ENCODE measurements around the gene TYW3. TPM values are rescaled to one million over a fixed set of nuclear protein-coding genes. Genes with fewer than 3 reads are reported as not detected.

The TYW3 gene
- total and polyA plus RNA-seq, 2 donors (not counting 1 experiment from before 2014, with no cell fraction given): 6.9 to 22.6 TPM

DNA sequence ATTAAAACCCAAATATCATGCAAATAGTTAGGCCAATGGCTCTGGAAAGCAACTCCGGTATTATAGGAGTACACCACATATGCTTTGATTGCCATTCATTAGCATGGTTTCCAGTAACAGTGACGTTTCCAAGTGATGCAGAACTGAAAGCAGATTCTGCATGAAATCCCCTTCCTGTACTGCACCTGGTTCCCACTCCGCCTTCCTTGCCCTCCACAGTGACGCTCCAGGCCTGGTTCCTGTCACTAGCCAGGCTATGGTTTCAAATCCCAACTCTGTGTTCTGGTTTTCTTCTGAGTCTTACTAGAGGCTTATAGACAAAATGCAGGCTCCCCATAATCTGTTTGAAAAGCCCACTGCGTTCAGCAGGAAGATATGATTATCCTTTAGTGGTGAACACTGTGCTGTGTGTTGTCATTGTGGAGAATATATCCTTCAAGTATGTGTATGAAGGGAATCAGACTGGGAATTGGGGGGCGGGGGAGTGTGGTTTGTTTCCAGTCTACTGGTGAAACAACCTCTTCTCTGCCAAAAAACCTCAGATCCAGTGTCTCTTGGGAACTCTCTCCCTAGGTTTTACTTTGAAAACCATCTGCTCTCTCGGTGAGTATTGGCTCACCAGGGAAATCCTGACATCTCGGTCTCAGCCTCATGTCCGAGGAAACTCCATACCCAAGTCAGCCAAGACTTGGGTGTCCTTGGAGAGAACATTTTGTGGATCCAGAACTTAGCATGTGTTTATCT lies 78.7 kb downstream of the TYW3 start:
- DNase-seq (peak; percentile 4), ATAC-seq (ENCODE audit: low read depth) (no peak)
- no peak overlapping the region for H3K9ac ChIP-seq (ENCODE audit: low read length)
- Mint-ChIP-seq H3K27ac (no peak overlapping the region), H3K27me3 (no peaks in the 10 kb centered on the region), H3K9me3 (ENCODE audit: insufficient read depth) (no peaks in the 10 kb centered on the region), H3K4me1 (peaks cover 4% of the 10 kb centered on the region), H3K4me3 (no peak overlapping the region)
- intact Hi-C loops (cut with micrococcal nuclease): no loop called here
- WGBS (ENCODE audit: insufficient coverage): 58% methylated on average over 8 of the region's 9 CpGs
- H3K27me3 ChIP-seq (replicated peaks in 1 of 4; ENCODE audit: control extremely low read depth in 1 of 4, control insufficient read depth in 3 of 4, insufficient read depth in 4 of 4, low read length in 3 of 4): no peaks in the 10 kb centered on the region
- ChIA-PET CTCF (no interaction called here), POLR2A (no interaction called here)
- no peaks in the 10 kb centered on the region for H3K9me3 ChIP-seq (ENCODE audit: control extremely low read depth in 1 of 3, control insufficient read depth in 2 of 3, insufficient read depth in 1 of 3, low read length in 2 of 3)
- H3K4me2 ChIP-seq (replicated peaks; ENCODE audit: low read depth, low read length, poor library complexity, severe bottlenecking): no peak overlapping the region
- H4K20me1 ChIP-seq (ENCODE audit: control insufficient read depth, insufficient read depth, low read length, poor library complexity, severe bottlenecking): no peaks in the 10 kb centered on the region
- no peak overlapping the region for H3K27ac ChIP-seq (ENCODE audit: low read length in 2 of 2)
- no peaks in the 10 kb centered on the region for H3K36me3 ChIP-seq (replicated peaks in 1 of 2; ENCODE audit: control extremely low read depth in 1 of 2, control insufficient read depth in 1 of 2, extremely low read depth in 1 of 2, insufficient read depth in 2 of 2, low read length in 1 of 2)
- no peak overlapping the region for H2AFZ ChIP-seq (ENCODE audit: insufficient read depth, low read depth, low read length, poor library complexity, severe bottlenecking)
- no peaks in the 10 kb centered on the region for H3K79me2 ChIP-seq (ENCODE audit: control insufficient read depth, insufficient read depth, low read length)
- no peaks in the 10 kb centered on the region for H3K4me1 ChIP-seq (ENCODE audit: control insufficient read depth in 2 of 2, insufficient read depth in 2 of 2, low read length in 2 of 2)
- TF ChIP-seq CTCF (IDR thresholded peaks at IDR 0.05): no peak
- TF ChIP-seq EZH2 (IDR thresholded peaks at IDR 0.05; ENCODE audit: borderline replicate concordance, insufficient read depth, low read depth, low read length, poor library complexity, severe bottlenecking): no peak
- no peak overlapping the region for H3K4me3 ChIP-seq (ENCODE audit: control extremely low read depth in 1 of 5, extremely low read depth in 1 of 5, insufficient read depth in 1 of 5, low read depth in 2 of 5, low read length in 4 of 5)

GRCh38 chr1:74812180-74812541 lies 79.2 kb downstream of the TYW3 start:
- Mint-ChIP-seq H3K27ac (no peak overlapping the region), H3K27me3 (no peaks in the 10 kb centered on the region), H3K4me3 (no peak overlapping the region), H3K9me3 (ENCODE audit: insufficient read depth) (no peaks in the 10 kb centered on the region), H3K4me1 (peaks cover 4% of the 10 kb centered on the region)
- Histone ChIP-seq H3K9me3 (ENCODE audit: control extremely low read depth in 1 of 3, control insufficient read depth in 2 of 3, insufficient read depth in 1 of 3, low read length in 2 of 3) (no peaks in the 10 kb centered on the region), H2AFZ (ENCODE audit: insufficient read depth, low read depth, low read length, poor library complexity, severe bottlenecking) (no peak overlapping the region), H3K27ac (ENCODE audit: low read length in 2 of 2) (no peak overlapping the region), H3K4me2 (replicated peaks; ENCODE audit: low read depth, low read length, poor library complexity, severe bottlenecking) (no peak overlapping the region), H4K20me1 (ENCODE audit: control insufficient read depth, insufficient read depth, low read length, poor library complexity, severe bottlenecking) (no peaks in the 10 kb centered on the region), H3K36me3 (replicated peaks in 1 of 2; ENCODE audit: control extremely low read depth in 1 of 2, control insufficient read depth in 1 of 2, extremely low read depth in 1 of 2, insufficient read depth in 2 of 2, low read length in 1 of 2) (no peaks in the 10 kb centered on the region), H3K4me3 (ENCODE audit: control extremely low read depth in 1 of 5, extremely low read depth in 1 of 5, insufficient read depth in 1 of 5, low read depth in 2 of 5, low read length in 4 of 5) (no peak overlapping the region), H3K79me2 (ENCODE audit: control insufficient read depth, insufficient read depth, low read length) (no peaks in the 10 kb centered on the region), H3K27me3 (replicated peaks in 1 of 4; ENCODE audit: control extremely low read depth in 1 of 4, control insufficient read depth in 3 of 4, insufficient read depth in 4 of 4, low read length in 3 of 4) (no peaks in the 10 kb centered on the region), H3K4me1 (ENCODE audit: control insufficient read depth in 2 of 2, insufficient read depth in 2 of 2, low read length in 2 of 2) (no peaks in the 10 kb centered on the region), H3K9ac (ENCODE audit: low read length) (no peak overlapping the region)
- DNase-seq (no peak), ATAC-seq (ENCODE audit: low read depth) (no peak)
- ChIA-PET POLR2A (no interaction called here), CTCF (no interaction called here)
- TF ChIP-seq EZH2 (IDR thresholded peaks at IDR 0.05; ENCODE audit: borderline replicate concordance, insufficient read depth, low read depth, low read length, poor library complexity, severe bottlenecking) (no peak), CTCF (IDR thresholded peaks at IDR 0.05) (no peak)
- intact Hi-C loops (cut with micrococcal nuclease): no loop called here
- WGBS (ENCODE audit: insufficient coverage): no CpG with 5 or more reads among the region's 1 CpG
